ENCODE data around the gene ANO1. TPM values are rescaled to one million over a fixed set of nuclear protein-coding genes. Genes with fewer than 3 reads are reported as not detected.

The ANO1 gene
- total and polyA plus RNA-seq, 2 donors = 0.38 to 1.5 TPM

DNA sequence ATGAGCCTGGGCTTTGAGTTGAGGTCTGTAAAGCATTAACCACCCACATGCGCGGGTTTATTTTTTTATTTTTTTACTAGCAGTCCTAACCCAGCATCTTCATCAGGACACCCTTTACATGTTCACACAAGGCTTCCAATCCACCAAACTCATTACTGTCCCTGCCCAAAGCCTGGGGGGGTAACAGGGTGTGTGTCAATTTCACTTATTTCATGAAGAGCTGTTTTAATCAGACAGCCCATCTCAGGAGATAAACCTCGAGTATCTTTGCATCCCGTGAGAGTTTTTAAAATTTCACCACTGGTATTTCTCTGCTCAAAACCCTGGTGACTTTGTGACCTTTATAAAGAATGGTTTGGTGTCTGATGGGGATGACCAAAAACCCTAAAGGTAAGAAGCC is 45.6 kb downstream of the ANO1 start:
- Histone ChIP-seq H3K4me3 (ENCODE audit: low read length in 2 of 2) (no peak overlapping the region), H3K4me1 (ENCODE audit: control insufficient read depth in 2 of 2, insufficient read depth in 2 of 2, low read length in 2 of 2) (no peaks in the 10 kb centered on the region), H3K36me3 (ENCODE audit: control insufficient read depth in 2 of 2, insufficient read depth in 2 of 2, low read length in 1 of 2) (no peaks in the 10 kb centered on the region), H3K27ac (ENCODE audit: low read depth in 1 of 2, low read length in 1 of 2) (no peak overlapping the region), H3K27me3 (ENCODE audit: control insufficient read depth in 2 of 2, insufficient read depth in 1 of 2, low read length in 1 of 2) (peaks cover 0 to 2% of the 10 kb centered on the region in 2 donors), H3K9me3 (ENCODE audit: control insufficient read depth in 2 of 2, insufficient read depth in 1 of 2, low read length in 1 of 2) (no peaks in the 10 kb centered on the region)
- 90% methylated on average over 4 of the region's 4 CpGs for WGBS
- no peak for DNase-seq (ENCODE audit: low read depth in 6 of 9, low spot score in 9 of 9)

DNA sequence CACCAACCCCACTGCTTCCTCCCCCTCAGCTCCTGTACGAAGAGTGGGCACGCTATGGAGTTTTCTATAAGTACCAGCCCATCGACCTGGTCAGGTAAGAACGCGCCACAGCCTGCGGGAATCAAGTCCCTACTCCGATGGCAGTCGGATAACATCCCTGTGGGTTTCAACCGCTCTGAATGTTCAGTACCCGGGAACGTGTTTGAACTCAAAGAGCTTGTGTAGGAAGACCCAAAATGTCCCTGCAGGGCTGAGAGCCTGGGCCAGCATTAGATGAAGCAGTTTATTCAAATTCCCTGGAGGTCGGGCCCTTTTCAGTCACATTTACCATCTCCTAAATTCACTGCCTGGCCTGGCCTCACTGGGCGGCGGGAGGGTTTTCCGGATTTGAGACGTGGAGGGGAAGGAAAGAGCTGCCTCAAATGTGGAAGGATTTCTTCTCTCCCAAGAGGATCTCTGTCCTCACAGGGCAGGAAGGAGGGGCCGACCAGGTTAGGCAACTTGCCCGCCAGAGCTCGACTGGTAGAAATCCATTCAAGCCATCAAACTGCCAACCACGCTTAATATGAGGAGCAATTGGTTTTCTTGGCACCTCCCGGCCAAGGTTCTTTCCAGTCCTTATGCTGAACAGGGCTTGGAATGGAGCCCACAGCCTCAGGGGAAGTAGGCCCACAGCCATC is 46.3 kb downstream of the ANO1 start:
- H3K36me3 ChIP-seq (ENCODE audit: control insufficient read depth in 2 of 2, insufficient read depth in 2 of 2, low read length in 1 of 2) = no peaks in the 10 kb centered on the region
- H3K27me3 ChIP-seq (ENCODE audit: control insufficient read depth in 2 of 2, insufficient read depth in 1 of 2, low read length in 1 of 2) = peaks cover 0 to 2% of the 10 kb centered on the region in 2 donors
- H3K4me3 ChIP-seq (ENCODE audit: low read length in 2 of 2) = no peak overlapping the region
- DNase-seq (ENCODE audit: low read depth in 6 of 9, low spot score in 9 of 9) = no peak
- H3K27ac ChIP-seq (ENCODE audit: low read depth in 1 of 2, low read length in 1 of 2) = no peak overlapping the region
- H3K4me1 ChIP-seq (ENCODE audit: control insufficient read depth in 2 of 2, insufficient read depth in 2 of 2, low read length in 2 of 2) = no peaks in the 10 kb centered on the region
- no peaks in the 10 kb centered on the region for H3K9me3 ChIP-seq (ENCODE audit: control insufficient read depth in 2 of 2, insufficient read depth in 1 of 2, low read length in 1 of 2)
- WGBS = 81% methylated on average over 21 of the region's 21 CpGs

DNA sequence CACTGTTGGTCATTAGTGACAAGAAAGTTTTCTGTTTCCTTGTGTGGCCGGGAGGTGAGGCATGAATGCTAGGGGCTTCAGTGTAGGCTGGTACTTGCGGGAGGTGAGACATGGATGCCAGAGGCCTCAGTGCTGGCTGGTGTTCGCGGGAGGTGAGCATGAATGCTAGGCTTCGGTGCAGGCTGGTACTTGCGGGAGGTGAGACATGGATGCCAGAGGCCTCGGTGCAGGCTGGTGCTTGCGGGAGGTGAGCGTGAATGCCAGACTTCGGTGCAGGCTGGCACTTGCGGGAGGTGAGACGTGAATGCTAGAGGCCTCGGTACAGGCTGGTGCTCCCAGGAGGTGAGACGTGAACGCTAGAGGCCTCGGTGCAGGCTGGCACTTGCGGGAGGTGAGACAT is 48.4 kb downstream of the ANO1 start:
- DNase-seq (ENCODE audit: low read depth in 6 of 9, low spot score in 9 of 9) = no peak
- WGBS = 91% methylated on average over 17 of the region's 17 CpGs

DNA sequence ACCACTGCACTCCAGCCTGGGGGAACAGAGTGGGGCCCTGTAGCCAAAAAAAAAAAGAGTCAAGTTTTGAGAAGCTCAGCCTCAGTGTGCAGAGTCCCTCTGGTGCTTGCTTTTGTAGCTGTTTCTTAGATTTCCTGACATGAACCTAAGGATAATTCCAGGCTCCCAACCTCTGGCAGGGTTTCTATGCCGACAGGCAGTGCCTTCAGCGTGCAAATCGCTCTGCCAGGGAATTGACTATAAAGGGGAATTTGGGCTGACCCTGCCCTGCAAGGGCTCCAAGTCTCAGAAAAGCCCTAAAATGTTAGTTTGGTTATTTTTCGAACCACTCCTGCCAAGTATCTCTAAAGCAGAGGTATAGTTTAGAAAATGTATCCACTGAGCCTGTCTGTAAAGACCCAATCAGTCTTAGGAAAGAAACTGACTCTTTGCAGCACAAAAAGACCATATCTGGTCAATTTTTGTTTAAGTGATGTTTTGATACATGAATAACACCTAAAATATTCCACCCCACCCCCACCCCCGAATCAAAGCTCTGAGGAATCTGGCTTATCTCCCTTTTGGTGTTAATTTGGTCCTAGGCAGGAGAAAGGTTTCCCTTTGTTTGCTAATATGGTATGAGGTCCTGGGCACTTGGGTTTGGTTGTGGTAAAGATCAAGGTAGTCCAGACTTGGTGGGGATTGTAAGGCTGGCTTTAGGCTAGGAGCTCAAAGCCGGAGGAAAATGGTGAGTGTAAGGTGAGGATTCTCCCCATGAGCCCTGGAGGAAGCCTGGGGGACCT is 49.7 kb downstream of the ANO1 start:
- DNase-seq (ENCODE audit: low read depth in 6 of 9, low spot score in 9 of 9) = no peak
- 86% methylated on average over 6 of the region's 6 CpGs for WGBS
- no peak overlapping the region for H3K4me3 ChIP-seq (ENCODE audit: low read length in 2 of 2)
- peaks cover 0 to 2% of the 10 kb centered on the region in 2 donors for H3K27me3 ChIP-seq (ENCODE audit: control insufficient read depth in 2 of 2, insufficient read depth in 1 of 2, low read length in 1 of 2)
- no peaks in the 10 kb centered on the region for H3K36me3 ChIP-seq (ENCODE audit: control insufficient read depth in 2 of 2, insufficient read depth in 2 of 2, low read length in 1 of 2)
- no peaks in the 10 kb centered on the region for H3K9me3 ChIP-seq (ENCODE audit: control insufficient read depth in 2 of 2, insufficient read depth in 1 of 2, low read length in 1 of 2)
- H3K4me1 ChIP-seq (ENCODE audit: control insufficient read depth in 2 of 2, insufficient read depth in 2 of 2, low read length in 2 of 2) = no peaks in the 10 kb centered on the region
- H3K27ac ChIP-seq (ENCODE audit: low read depth in 1 of 2, low read length in 1 of 2) = no peak overlapping the region

More for the DNA sequence above, 48.4 kb downstream of the ANO1 start:
- peaks cover 0 to 2% of the 10 kb centered on the region in 2 donors for H3K27me3 ChIP-seq (ENCODE audit: control insufficient read depth in 2 of 2, insufficient read depth in 1 of 2, low read length in 1 of 2)
- no peaks in the 10 kb centered on the region for H3K9me3 ChIP-seq (ENCODE audit: control insufficient read depth in 2 of 2, insufficient read depth in 1 of 2, low read length in 1 of 2)
- no peaks in the 10 kb centered on the region for H3K36me3 ChIP-seq (ENCODE audit: control insufficient read depth in 2 of 2, insufficient read depth in 2 of 2, low read length in 1 of 2)
- H3K4me1 ChIP-seq (ENCODE audit: control insufficient read depth in 2 of 2, insufficient read depth in 2 of 2, low read length in 2 of 2) = no peaks in the 10 kb centered on the region
- no peak overlapping the region for H3K4me3 ChIP-seq (ENCODE audit: low read length in 2 of 2)
- H3K27ac ChIP-seq (ENCODE audit: low read depth in 1 of 2, low read length in 1 of 2) = no peak overlapping the region

DNA sequence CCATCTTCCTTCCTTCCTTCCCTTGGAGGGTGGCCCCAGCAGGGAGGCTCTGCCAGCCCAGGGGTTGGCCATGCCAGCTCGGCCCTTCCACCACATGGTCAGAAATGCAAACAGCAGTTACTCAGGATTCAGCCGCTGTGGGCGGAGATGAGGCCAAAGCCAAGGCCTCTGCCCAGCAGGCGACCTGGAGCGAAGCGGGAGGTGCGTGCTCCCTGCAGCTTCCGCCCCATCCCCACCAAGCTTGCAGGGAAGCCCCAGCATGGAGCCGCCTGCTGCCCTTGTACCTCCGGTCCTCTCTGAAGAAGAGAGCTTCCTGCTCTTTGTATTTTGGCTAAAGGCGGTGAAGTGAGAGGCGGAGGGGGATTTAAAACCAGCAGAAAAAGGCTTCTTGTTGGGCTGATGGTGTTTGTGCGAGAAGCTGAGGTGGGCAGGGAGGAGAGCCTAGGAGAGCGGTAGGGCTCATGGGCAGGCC is 50.4 kb downstream of the ANO1 start:
- H3K4me1 ChIP-seq (ENCODE audit: control insufficient read depth in 2 of 2, insufficient read depth in 2 of 2, low read length in 2 of 2) = no peaks in the 10 kb centered on the region
- no peak overlapping the region for H3K27ac ChIP-seq (ENCODE audit: low read depth in 1 of 2, low read length in 1 of 2)
- no peak for DNase-seq (ENCODE audit: low read depth in 6 of 9, low spot score in 9 of 9)
- H3K9me3 ChIP-seq (ENCODE audit: control insufficient read depth in 2 of 2, insufficient read depth in 1 of 2, low read length in 1 of 2) = no peaks in the 10 kb centered on the region
- H3K27me3 ChIP-seq (ENCODE audit: control insufficient read depth in 2 of 2, insufficient read depth in 1 of 2, low read length in 1 of 2) = no peaks in the 10 kb centered on the region
- no peak overlapping the region for H3K4me3 ChIP-seq (ENCODE audit: low read length in 2 of 2)
- no peaks in the 10 kb centered on the region for H3K36me3 ChIP-seq (ENCODE audit: control insufficient read depth in 2 of 2, insufficient read depth in 2 of 2, low read length in 1 of 2)
- 77% methylated on average over 14 of the region's 14 CpGs for WGBS

DNA sequence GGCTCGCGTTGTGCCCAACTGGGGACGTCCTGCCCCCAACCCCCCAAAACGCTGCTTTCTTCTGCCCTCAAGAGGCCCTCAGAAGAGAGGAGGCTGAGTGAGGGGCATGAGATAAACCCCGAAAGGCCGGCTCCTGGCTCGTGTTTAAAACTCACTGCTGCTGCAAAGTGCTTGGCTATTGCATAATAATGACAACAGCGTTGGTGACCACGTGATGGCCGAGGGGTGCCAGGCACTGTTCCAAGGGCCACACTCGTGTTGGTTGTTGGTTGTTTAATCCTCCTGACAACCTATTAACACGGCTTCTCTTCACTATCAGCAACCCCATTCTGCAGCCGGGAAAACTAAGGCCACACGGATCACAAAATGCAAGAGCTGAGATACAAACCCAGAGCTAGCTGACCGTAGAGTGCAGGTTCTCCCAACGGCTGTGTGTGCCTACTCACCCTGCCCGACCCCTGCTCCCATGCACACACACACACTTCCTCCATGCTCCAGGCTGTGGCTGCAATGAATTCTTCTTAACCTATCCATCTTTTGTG is 51.0 kb downstream of the ANO1 start:
- Histone ChIP-seq H3K9me3 (ENCODE audit: control insufficient read depth in 2 of 2, insufficient read depth in 1 of 2, low read length in 1 of 2) (no peaks in the 10 kb centered on the region), H3K36me3 (ENCODE audit: control insufficient read depth in 2 of 2, insufficient read depth in 2 of 2, low read length in 1 of 2) (no peaks in the 10 kb centered on the region), H3K27me3 (ENCODE audit: control insufficient read depth in 2 of 2, insufficient read depth in 1 of 2, low read length in 1 of 2) (no peaks in the 10 kb centered on the region), H3K4me1 (ENCODE audit: control insufficient read depth in 2 of 2, insufficient read depth in 2 of 2, low read length in 2 of 2) (no peaks in the 10 kb centered on the region), H3K4me3 (ENCODE audit: low read length in 2 of 2) (no peak overlapping the region), H3K27ac (ENCODE audit: low read depth in 1 of 2, low read length in 1 of 2) (no peak overlapping the region)
- no peak for DNase-seq (ENCODE audit: low read depth in 6 of 9, low spot score in 9 of 9)
- 86% methylated on average over 17 of the region's 17 CpGs for WGBS

DNA sequence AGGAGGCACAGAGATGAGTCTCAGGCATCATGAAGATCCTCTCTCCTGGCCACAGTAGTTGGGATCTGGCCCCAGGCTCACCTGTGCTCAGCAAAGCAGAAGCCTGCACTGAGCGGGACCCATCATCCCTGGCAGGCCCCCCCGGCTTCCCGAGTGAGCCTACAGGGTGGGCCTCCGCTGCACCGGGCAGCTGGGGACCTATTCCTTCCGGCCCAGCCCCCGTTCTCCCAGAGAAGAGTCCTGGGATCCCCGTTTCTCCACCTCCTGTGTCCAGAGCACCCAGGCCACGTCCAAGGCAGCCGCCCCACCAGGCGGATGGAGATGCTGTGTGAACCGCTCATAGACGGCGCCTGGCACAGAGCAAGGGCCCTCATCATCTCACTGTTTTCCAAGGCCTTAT is 52.5 kb downstream of the ANO1 start:
- Histone ChIP-seq H3K36me3 (ENCODE audit: control insufficient read depth in 2 of 2, insufficient read depth in 2 of 2, low read length in 1 of 2) (no peaks in the 10 kb centered on the region), H3K4me3 (ENCODE audit: low read length in 2 of 2) (no peak overlapping the region), H3K4me1 (ENCODE audit: control insufficient read depth in 2 of 2, insufficient read depth in 2 of 2, low read length in 2 of 2) (no peaks in the 10 kb centered on the region), H3K27me3 (ENCODE audit: control insufficient read depth in 2 of 2, insufficient read depth in 1 of 2, low read length in 1 of 2) (no peaks in the 10 kb centered on the region), H3K9me3 (ENCODE audit: control insufficient read depth in 2 of 2, insufficient read depth in 1 of 2, low read length in 1 of 2) (no peaks in the 10 kb centered on the region), H3K27ac (ENCODE audit: low read depth in 1 of 2, low read length in 1 of 2) (no peak overlapping the region)
- DNase-seq (ENCODE audit: low read depth in 6 of 9, low spot score in 9 of 9) = no peak
- WGBS = 98% methylated on average over 14 of the region's 14 CpGs

DNA sequence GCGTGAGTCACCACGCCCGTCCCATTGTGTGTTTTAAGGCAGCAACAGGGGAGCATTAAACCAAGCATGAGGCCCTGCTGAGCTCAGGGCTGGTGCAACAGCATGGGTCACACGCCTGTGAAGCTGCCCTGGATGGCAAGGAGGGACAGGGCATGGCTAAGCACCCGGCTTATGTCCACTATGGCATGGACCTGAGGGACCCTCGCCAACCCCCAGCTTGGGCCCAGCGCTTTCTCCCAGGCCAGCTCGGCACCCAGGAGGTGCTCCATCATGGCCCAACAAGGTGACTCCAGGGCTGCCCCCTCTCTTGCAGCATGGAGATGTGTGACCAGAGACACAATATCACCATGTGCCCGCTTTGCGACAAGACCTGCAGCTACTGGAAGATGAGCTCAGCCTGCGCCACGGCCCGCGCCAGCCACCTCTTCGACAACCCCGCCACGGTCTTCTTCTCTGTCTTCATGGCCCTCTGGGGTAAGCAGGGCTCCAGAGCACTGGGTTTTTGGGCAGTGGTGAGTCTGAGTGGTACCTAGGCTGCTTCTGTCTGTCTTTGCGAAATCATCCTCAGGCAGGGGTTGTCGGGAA is 53.6 kb downstream of the ANO1 start:
- Histone ChIP-seq H3K27me3 (ENCODE audit: control insufficient read depth in 2 of 2, insufficient read depth in 1 of 2, low read length in 1 of 2) (no peaks in the 10 kb centered on the region), H3K4me3 (ENCODE audit: low read length in 2 of 2) (no peak overlapping the region), H3K9me3 (ENCODE audit: control insufficient read depth in 2 of 2, insufficient read depth in 1 of 2, low read length in 1 of 2) (no peaks in the 10 kb centered on the region), H3K27ac (ENCODE audit: low read depth in 1 of 2, low read length in 1 of 2) (no peak overlapping the region), H3K36me3 (ENCODE audit: control insufficient read depth in 2 of 2, insufficient read depth in 2 of 2, low read length in 1 of 2) (no peaks in the 10 kb centered on the region), H3K4me1 (ENCODE audit: control insufficient read depth in 2 of 2, insufficient read depth in 2 of 2, low read length in 2 of 2) (no peaks in the 10 kb centered on the region)
- no peak for DNase-seq (ENCODE audit: low read depth in 6 of 9, low spot score in 9 of 9)
- 94% methylated on average over 19 of the region's 19 CpGs for WGBS

DNA sequence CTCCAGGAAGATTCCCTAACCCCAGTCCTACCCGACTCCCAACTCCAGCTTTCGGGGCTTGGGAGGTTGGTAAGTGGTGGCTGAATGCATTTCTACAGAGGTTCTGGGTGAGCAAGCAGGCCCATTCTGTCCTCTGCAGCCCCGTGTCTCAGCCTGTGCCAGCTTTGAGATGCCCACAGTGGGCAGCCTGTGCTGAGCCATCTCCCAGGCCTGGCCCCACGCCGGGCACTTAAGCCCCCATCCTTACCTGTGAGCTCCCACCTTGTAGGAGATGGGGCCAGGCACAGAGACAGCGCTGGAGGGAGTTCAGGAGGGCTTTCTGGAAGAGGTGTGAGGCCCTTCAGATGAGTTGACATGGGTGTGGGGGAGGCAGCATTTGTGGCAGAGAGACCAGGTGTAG is 54.5 kb downstream of the ANO1 start:
- Histone ChIP-seq H3K9me3 (ENCODE audit: control insufficient read depth in 2 of 2, insufficient read depth in 1 of 2, low read length in 1 of 2) (no peaks in the 10 kb centered on the region), H3K4me3 (ENCODE audit: low read length in 2 of 2) (no peak overlapping the region), H3K27me3 (ENCODE audit: control insufficient read depth in 2 of 2, insufficient read depth in 1 of 2, low read length in 1 of 2) (no peaks in the 10 kb centered on the region), H3K27ac (ENCODE audit: low read depth in 1 of 2, low read length in 1 of 2) (no peak overlapping the region), H3K36me3 (ENCODE audit: control insufficient read depth in 2 of 2, insufficient read depth in 2 of 2, low read length in 1 of 2) (no peaks in the 10 kb centered on the region), H3K4me1 (ENCODE audit: control insufficient read depth in 2 of 2, insufficient read depth in 2 of 2, low read length in 2 of 2) (no peaks in the 10 kb centered on the region)
- 92% methylated on average over 6 of the region's 6 CpGs for WGBS
- no peak for DNase-seq (ENCODE audit: low read depth in 6 of 9, low spot score in 9 of 9)
